ENCODE data around the gene GPR25.

GPR25 gene

DNA sequence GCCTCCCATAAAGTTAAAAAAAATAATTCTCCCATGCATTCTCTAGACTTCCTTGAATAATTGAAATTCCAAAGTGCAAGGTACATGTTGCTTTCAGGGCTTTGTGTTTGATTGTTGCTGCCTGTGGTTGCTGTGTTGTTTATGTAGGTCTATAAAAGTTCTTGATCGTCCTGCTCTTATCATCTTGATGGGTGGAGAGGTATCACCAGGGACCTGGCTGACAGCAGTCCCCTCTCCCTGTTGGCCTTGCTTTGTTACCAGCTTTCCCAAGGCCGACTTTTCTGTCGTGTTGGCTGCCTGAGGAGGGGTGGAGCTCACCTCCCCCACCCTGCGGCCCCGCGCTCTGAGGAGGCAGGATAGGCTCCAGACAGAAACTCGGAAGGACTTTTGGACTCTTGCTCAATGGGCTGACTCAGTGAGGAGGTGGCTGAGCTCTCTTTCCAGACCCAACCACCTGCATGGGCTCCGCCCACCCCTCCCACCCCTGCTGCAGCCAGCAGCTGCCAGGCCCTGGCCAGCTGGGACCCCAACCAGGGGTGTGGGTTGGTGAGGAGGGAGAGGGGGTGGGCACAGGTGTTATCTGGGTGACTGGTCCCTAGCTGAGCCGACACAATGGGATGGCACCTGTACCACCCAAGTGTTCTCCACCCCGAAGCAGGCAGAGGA, 23.9 kb downstream of the GPR25 start:
- DNase-seq (ENCODE audit: insufficient read length): no peak
- TF ChIP-seq TAF1 (IDR thresholded peaks at IDR 0.05; ENCODE audit: borderline replicate concordance, low read depth, low read length) (no peak), POLR2A (IDR thresholded peaks at IDR 0.05; ENCODE audit: low read depth, low read length) (no peak), POLR2AphosphoS5 (IDR thresholded peaks at IDR 0.05; ENCODE audit: low read depth, low read length) (no peak)
- no peak for FAIRE-seq

- FAIRE-seq (no peak), DNase-seq (ENCODE audit: insufficient read length) (no peak)
- TF ChIP-seq TAF1 (IDR thresholded peaks at IDR 0.05; ENCODE audit: borderline replicate concordance, low read depth, low read length): no peak
- no peak for TF ChIP-seq POLR2A (IDR thresholded peaks at IDR 0.05; ENCODE audit: low read depth, low read length)
- no peak for TF ChIP-seq POLR2AphosphoS5 (IDR thresholded peaks at IDR 0.05; ENCODE audit: low read depth, low read length)
These were observed 24.5 kb downstream of the GPR25 start for GRCh38 chr1:200897259-200897658.

- DNase-seq (ENCODE audit: insufficient read length) (no peak), FAIRE-seq (no peak)
- TF ChIP-seq POLR2AphosphoS5 (IDR thresholded peaks at IDR 0.05; ENCODE audit: low read depth, low read length) (no peak), POLR2A (IDR thresholded peaks at IDR 0.05; ENCODE audit: low read depth, low read length) (no peak)
These were observed 26.2 kb downstream of the GPR25 start for GRCh38 chr1:200899015-200899386.

DNA sequence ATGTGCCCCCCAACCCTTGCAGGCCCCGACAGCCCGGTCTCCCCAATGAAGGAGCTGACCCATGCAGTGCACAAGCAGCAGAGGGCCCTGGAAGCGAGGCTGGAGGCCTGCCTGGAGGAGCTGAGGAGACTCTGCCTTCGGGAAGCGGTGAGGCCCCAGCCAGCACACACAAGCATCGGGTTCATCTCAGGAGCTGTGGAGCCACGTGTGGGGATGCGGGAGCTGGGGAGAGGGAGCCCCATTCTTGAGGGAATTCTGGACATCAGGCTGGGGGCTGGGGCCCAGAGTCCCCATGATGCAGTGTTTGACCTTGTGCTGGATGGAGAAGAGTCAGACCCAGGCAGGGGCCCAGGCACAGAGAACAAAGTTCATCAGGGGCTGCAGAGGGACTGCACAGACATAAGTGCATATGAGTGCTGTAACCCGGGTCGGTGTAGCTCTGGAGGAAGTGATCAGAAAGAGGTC, 26.7 kb downstream of the GPR25 start:
- FAIRE-seq (no peak), DNase-seq (ENCODE audit: insufficient read length) (no peak)
- TF ChIP-seq TAF1 (IDR thresholded peaks at IDR 0.05; ENCODE audit: borderline replicate concordance, low read depth, low read length) (no peak), POLR2A (IDR thresholded peaks at IDR 0.05; ENCODE audit: low read depth, low read length) (no peak), POLR2AphosphoS5 (IDR thresholded peaks at IDR 0.05; ENCODE audit: low read depth, low read length) (no peak)

DNA sequence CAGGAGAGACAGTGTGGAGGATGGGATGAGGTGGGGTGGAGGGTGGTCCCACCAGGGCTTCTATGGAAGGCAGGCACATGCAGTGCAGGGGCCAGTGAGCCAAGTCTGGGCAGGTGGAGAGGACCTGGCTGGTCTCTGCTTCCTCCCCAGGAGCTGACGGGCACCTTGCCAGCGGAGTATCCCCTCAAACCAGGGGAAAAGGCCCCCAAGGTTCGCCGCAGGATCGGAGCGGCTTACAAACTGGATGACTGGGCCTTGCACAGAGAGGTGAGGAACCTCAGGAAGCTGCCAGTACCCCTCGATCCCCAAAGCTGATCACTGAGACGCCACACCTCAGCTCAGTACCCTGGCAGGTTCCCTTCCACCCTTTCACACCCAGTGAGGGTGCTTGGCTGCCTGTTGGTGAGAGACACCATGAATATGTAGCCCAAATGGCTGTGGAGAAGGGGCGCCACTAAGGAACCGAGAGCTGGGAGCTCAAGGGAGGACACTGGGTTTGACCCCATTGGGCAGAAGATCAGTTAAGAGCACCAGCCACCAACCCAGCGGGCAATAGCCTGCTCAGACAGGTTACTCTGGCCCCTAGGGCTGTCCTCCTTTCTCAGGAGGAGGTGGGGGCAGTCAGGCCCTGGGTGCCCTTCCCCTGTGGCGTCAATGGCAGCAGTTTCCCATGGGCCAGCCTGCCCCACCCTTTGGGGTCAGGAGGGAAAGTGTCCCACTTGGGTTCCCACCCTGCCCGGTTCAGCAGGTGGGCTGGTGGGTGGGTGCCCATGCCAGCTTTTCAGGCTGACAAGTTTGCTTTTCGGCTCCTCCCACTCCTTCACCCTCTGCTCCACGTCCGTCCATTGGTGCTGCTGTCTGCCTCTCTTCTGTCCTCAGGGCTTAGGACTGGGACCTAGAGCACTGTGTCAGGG, 27.4 kb downstream of the GPR25 start:
- DNase-seq (ENCODE audit: insufficient read length): no peak
- FAIRE-seq: no peak
- no peak for TF ChIP-seq TAF1 (IDR thresholded peaks at IDR 0.05; ENCODE audit: borderline replicate concordance, low read depth, low read length)
- no peak for TF ChIP-seq POLR2A (IDR thresholded peaks at IDR 0.05; ENCODE audit: low read depth, low read length)
- no peak for TF ChIP-seq POLR2AphosphoS5 (IDR thresholded peaks at IDR 0.05; ENCODE audit: low read depth, low read length)

DNA sequence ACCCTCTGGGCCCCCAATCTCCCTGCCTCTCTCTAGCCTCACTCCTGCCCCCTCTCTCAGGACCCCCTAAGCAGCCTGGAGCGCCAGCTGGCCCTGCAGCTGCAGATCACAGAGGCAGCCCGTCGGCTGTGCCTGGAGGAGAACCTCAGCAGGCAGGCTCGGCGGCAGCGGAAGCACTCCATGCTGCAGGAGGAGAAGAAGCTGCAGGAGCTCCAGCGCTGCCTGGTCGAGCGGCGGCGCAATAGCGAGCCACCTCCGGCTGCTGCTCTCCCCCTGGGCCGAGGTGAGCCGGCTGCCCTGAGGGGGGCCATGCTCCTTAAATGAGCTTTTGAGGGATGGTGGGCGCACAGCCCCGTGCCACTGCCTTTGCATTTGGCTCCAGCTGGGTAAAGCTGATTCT, 28.1 kb downstream of the GPR25 start:
- DNase-seq (ENCODE audit: insufficient read length): no peak
- FAIRE-seq: no peak

GRCh38 chr1:200901350-200901749, 28.6 kb downstream of the GPR25 start:
- DNase-seq (ENCODE audit: insufficient read length) (no peak), FAIRE-seq (no peak)
- TF ChIP-seq POLR2A (IDR thresholded peaks at IDR 0.05; ENCODE audit: low read depth, low read length) (no peak), POLR2AphosphoS5 (IDR thresholded peaks at IDR 0.05; ENCODE audit: low read depth, low read length) (no peak), TAF1 (IDR thresholded peaks at IDR 0.05; ENCODE audit: borderline replicate concordance, low read depth, low read length) (no peak)

More for the DNA sequence above, 28.1 kb downstream of the GPR25 start:
- TF ChIP-seq POLR2A (IDR thresholded peaks at IDR 0.05; ENCODE audit: low read depth, low read length): no peak
- no peak for TF ChIP-seq TAF1 (IDR thresholded peaks at IDR 0.05; ENCODE audit: borderline replicate concordance, low read depth, low read length)
- no peak for TF ChIP-seq POLR2AphosphoS5 (IDR thresholded peaks at IDR 0.05; ENCODE audit: low read depth, low read length)

- no peak for FAIRE-seq
- DNase-seq (ENCODE audit: insufficient read length): no peak
- TF ChIP-seq TAF1 (IDR thresholded peaks at IDR 0.05; ENCODE audit: borderline replicate concordance, low read depth, low read length) (no peak), POLR2A (IDR thresholded peaks at IDR 0.05; ENCODE audit: low read depth, low read length) (no peak), POLR2AphosphoS5 (IDR thresholded peaks at IDR 0.05; ENCODE audit: low read depth, low read length) (no peak)
These were observed 29.1 kb downstream of the GPR25 start for GRCh38 chr1:200901796-200902444.

DNA sequence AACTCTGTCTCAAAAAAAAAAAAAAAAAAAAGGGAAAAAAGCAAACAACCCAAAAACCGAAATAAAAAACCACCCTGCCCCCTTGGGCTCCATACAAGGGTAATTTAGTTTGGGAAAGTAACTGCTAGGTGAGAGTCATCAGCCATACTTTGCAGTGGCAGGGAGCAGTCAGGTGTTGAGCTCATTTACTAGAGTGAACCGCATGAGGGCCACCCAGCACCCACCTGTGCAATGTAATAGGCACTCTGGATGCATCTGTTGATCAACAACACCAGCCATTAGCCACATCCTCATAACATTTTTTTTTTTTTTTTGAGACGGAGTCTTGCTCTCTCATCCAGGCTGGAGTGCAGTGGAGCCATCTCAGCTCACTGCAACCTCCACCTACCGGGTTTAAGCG, 31.0 kb downstream of the GPR25 start:
- no peak for DNase-seq (ENCODE audit: insufficient read length)
- FAIRE-seq: no peak
- TF ChIP-seq POLR2A (IDR thresholded peaks at IDR 0.05; ENCODE audit: low read depth, low read length): no peak
- no peak for TF ChIP-seq TAF1 (IDR thresholded peaks at IDR 0.05; ENCODE audit: borderline replicate concordance, low read depth, low read length)
- TF ChIP-seq POLR2AphosphoS5 (IDR thresholded peaks at IDR 0.05; ENCODE audit: low read depth, low read length): no peak

DNA sequence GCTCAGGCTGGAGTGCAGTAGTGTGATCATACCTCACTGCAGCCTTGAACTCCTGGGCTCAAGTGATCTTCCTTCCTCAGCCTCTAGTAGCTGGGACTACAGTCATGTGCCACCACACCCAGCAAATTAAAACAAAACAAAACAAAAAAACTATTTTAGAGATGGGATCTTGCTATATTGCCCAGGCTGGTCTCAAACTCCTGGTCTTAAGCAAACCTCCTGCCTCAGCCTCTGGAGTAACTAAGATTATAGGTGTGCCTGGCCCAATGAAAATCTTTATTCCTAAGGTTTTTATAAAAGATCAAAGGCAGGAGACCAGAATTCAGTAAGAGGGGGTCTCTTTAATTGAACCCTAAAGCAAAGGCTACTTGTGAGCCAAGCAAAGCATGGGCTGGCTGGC, 32.0 kb downstream of the GPR25 start:
- FAIRE-seq: no peak
- no peak for DNase-seq (ENCODE audit: insufficient read length)
- TF ChIP-seq POLR2AphosphoS5 (IDR thresholded peaks at IDR 0.05; ENCODE audit: low read depth, low read length) (no peak), TAF1 (IDR thresholded peaks at IDR 0.05; ENCODE audit: borderline replicate concordance, low read depth, low read length) (no peak), POLR2A (IDR thresholded peaks at IDR 0.05; ENCODE audit: low read depth, low read length) (no peak)

DNA sequence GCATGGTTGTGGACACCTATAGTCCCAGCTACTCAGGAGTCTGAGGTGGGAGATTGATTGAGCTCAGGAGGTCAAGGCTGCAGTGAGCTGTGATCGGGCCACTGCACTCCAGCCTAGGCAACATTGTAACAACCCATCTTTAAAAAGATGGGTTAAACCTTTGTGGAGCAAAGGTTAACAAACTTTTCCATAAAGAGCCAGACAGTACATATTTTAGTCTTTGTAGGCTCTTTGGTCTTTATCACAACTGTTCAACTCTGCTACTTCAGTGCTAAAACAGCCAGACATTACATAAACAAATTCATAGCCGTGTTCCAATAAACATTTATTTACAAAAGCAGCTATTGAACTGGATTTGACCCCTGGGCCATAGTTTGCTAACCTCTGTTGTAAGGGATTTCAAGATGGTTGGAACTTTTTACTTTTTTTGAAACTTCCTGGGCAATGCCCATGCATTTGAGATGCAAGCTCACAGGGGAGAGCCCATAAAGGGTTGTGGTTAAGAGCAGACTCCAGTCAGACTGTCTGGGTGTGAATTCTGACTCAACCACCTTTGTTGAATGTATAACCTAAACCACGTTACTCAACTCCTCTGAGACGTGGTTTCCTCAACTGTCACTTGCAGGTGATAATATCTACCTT, 32.8 kb downstream of the GPR25 start:
- TF ChIP-seq POLR2A (IDR thresholded peaks at IDR 0.05; ENCODE audit: low read depth, low read length): no peak
- no peak for TF ChIP-seq POLR2AphosphoS5 (IDR thresholded peaks at IDR 0.05; ENCODE audit: low read depth, low read length)
- no peak for TF ChIP-seq TAF1 (IDR thresholded peaks at IDR 0.05; ENCODE audit: borderline replicate concordance, low read depth, low read length)
- peak; percentile 79 for FAIRE-seq
- no peak for DNase-seq (ENCODE audit: insufficient read length)
